ENCODE measurements around the gene PGM5.
"Not testable (repeated sequence)": the region's sequence is repeated elsewhere in the genome, so short reads cannot be mapped to it uniquely, and the experiment has no call there.

Gene PGM5

GRCh38 chr9:68343242-68343641, 13.2 kb upstream of the PGM5 start:
- not testable (repeated sequence) for H3K4me1 ChIP-seq, H3K27ac ChIP-seq, H4K20me1 ChIP-seq, H3K9ac ChIP-seq, H3K4me3 ChIP-seq, H3K27me3 ChIP-seq, H3K36me3 ChIP-seq, H3K9me3 ChIP-seq, H3K4me2 ChIP-seq

GRCh38 chr9:68343992-68344391, 12.4 kb upstream of the PGM5 start:
- H3K27ac ChIP-seq, H3K4me2 ChIP-seq, H3K27me3 ChIP-seq, H3K36me3 ChIP-seq, H3K4me1 ChIP-seq, H3K9me3 ChIP-seq, H4K20me1 ChIP-seq, H3K4me3 ChIP-seq, H3K9ac ChIP-seq: not testable (repeated sequence)

DNA sequence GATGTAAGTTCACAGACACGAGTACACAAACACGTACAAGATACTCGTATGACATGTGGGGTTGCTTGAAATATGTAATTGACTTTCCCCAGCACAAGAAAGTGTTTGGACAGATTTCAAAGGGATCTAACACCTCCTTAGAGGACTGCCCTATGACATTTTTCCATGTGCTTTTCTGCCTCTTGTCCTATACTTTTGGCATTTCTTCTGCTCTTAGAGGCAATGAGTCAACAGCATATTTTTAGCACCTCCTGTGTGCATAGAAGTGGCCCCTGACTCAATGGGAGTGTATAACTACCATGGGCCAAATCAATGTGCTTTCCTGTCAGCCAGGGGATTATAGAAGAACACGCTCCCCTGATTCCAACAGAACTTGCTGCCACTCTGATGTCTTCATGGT, 4.7 kb upstream of the PGM5 start:
- H3K9ac ChIP-seq, H3K4me3 ChIP-seq, H3K9me3 ChIP-seq, H4K20me1 ChIP-seq, H3K4me1 ChIP-seq, H3K4me2 ChIP-seq, H3K36me3 ChIP-seq, H3K27ac ChIP-seq: not testable (repeated sequence)
- peaks cover 15% of the 10 kb centered on the region for H3K27me3 ChIP-seq

DNA sequence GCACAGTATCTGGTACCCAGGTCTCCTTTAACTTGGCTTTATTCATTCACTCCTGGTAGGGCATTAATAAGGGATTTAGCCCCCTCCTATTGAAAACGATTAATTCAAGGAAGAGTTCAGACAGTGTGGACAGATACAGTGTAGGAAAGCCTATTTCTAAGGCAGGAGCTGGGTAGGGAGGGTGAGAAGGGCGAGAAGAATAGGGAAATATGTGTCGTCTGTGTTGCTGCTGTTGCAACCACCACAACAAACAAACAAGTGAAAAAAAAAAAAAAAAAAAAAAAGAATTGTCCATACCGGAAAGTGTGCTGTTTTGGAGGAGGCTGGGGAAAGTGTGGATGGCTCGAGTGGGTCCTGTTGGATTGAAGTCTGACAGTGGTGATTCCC, 425 bp upstream of the PGM5 start:
- H3K4me2 ChIP-seq, H3K9ac ChIP-seq, H3K27ac ChIP-seq, H3K4me3 ChIP-seq, H3K36me3 ChIP-seq, H3K4me1 ChIP-seq, H3K9me3 ChIP-seq, H4K20me1 ChIP-seq: not testable (repeated sequence)
- peaks cover 29% of the 10 kb centered on the region for H3K27me3 ChIP-seq

DNA sequence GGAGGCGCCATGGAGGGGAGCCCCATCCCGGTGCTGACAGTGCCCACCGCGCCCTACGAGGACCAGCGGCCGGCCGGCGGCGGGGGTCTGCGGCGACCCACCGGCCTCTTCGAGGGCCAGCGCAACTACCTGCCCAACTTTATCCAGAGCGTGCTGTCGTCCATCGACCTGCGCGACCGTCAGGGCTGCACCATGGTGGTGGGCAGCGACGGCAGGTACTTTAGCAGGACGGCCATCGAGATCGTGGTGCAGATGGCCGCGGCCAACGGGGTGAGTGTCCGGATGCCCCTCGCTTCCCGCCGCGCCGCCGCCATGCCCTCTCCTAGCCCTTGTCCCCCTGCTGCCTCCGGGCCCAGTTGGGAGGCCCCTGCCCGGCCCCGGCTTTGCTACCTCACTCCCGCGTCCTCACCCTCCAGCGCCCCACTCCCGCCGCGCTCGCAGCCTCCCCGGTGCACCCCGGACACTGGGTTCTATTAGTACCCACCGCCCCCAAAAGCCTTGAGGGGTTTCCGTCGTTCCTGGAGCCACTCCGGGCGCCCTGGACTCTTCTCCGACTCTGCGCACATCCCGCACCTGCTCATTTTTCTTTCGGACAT, 806 bp downstream of the PGM5 start:
- H3K9ac ChIP-seq, H3K36me3 ChIP-seq, H3K4me1 ChIP-seq, H3K9me3 ChIP-seq, H3K27ac ChIP-seq, H4K20me1 ChIP-seq: not testable (repeated sequence)
- Histone ChIP-seq H3K4me2 (peak overlapping the region; percentile 53), H3K4me3 (peak overlapping the region; percentile 60), H3K27me3 (peaks cover 29% of the 10 kb centered on the region)

- H3K9me3 ChIP-seq, H3K27me3 ChIP-seq, H3K27ac ChIP-seq, H4K20me1 ChIP-seq, H3K9ac ChIP-seq, H3K4me3 ChIP-seq, H3K36me3 ChIP-seq, H3K4me1 ChIP-seq: not testable (repeated sequence)
- peak overlapping the region; percentile 49; the same call in 1 of the 2 replicates for H3K4me2 ChIP-seq
These were observed 10.6 kb downstream of the PGM5 start for GRCh38 chr9:68366933-68367547.

DNA sequence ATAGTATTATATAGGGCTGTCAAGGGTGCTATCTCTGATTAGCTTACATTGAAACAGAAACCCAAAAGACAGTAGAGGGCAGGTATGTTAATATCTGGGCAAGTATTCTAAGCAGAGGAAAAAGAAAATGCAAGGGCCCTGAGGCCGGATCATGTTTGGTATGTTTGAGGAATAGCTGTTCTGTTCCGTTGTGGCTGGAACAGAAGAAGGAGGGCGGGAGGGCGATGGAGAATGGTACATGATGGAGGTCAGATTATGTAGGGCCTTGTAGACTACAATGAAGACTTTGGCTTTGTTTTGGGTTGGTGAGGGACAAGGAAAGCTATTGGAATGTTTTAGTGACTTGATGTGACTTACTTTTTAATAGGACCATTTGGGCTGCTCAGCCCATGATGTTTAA, 19.4 kb downstream of the PGM5 start:
- H3K9me3 ChIP-seq, H3K27ac ChIP-seq, H3K27me3 ChIP-seq, H3K36me3 ChIP-seq, H3K4me2 ChIP-seq, H3K4me3 ChIP-seq, H4K20me1 ChIP-seq, H3K4me1 ChIP-seq, H3K9ac ChIP-seq: not testable (repeated sequence)

GRCh38 chr9:68377723-68378122, 21.3 kb downstream of the PGM5 start:
- not testable (repeated sequence) for H3K9me3 ChIP-seq

DNA sequence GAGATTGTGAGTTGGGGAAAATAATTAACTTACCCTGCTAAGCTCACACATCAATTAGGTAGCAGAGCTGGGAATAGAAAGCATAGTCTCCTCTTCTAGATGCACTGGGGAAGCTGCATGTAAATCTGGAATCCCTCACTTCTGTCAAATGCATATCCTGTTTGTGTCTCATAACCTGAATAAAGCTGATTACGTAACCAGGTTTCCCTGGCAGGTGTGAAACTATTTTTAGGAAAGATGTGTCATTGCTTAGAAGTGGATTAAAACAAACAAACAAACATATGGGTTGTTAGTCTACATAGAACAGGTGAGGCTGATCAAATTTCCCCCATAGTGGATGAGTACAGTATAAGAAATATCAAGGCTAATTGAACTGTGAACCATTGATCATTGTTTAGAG, 27.5 kb downstream of the PGM5 start:
- H3K9ac ChIP-seq, H4K20me1 ChIP-seq, H3K27ac ChIP-seq, H3K4me3 ChIP-seq, H3K4me1 ChIP-seq, H3K9me3 ChIP-seq, H3K27me3 ChIP-seq, H3K4me2 ChIP-seq, H3K36me3 ChIP-seq: not testable (repeated sequence)

More at GRCh38 chr9:68377723-68378122, 21.3 kb downstream of the PGM5 start:
- not testable (repeated sequence) for H3K4me3 ChIP-seq, H3K9ac ChIP-seq, H3K27ac ChIP-seq, H3K27me3 ChIP-seq, H3K4me1 ChIP-seq, H3K36me3 ChIP-seq, H4K20me1 ChIP-seq, H3K4me2 ChIP-seq

GRCh38 chr9:68389558-68389957, 33.1 kb downstream of the PGM5 start:
- not testable (repeated sequence) for H3K4me1 ChIP-seq, H3K4me2 ChIP-seq, H3K9me3 ChIP-seq, H3K27ac ChIP-seq, H3K4me3 ChIP-seq, H3K9ac ChIP-seq, H3K36me3 ChIP-seq, H3K27me3 ChIP-seq, H4K20me1 ChIP-seq

- H4K20me1 ChIP-seq, H3K4me3 ChIP-seq, H3K9ac ChIP-seq, H3K4me2 ChIP-seq, H3K36me3 ChIP-seq, H3K27me3 ChIP-seq, H3K4me1 ChIP-seq, H3K27ac ChIP-seq, H3K9me3 ChIP-seq: not testable (repeated sequence)
These were observed 34.3 kb downstream of the PGM5 start for GRCh38 chr9:68390737-68391136.

DNA sequence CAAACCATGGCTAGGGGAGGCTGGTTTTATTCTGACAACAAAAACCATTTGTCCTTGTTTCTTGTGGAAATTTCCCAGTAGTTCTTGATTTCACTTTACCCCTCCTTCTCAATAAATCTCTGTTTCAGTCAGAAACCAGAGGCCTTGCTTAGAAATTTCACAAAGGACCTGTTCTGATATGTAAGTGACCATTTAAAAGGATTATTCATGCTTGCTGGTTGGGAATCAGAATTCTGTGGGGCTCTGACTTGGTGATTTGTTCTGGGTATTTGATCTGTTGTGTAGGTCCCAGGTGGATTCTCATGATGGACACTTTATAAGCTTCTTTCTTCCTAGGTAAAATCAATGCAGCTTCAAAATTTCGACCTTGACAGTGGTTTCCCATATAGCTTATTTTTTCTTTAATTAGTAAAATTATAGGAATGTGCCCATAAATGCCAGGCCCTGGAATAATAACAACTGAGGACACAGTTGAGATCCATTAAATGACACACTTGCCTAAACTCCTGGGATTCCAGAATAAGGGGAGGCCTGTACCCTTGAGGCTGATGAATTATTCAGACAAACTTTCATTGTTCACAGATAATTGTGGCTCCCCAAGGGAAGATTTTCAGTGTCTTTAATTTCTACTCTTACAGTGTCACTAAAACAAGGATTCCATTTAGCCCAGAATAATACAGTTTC, 40.1 kb downstream of the PGM5 start:
- H3K27me3 ChIP-seq, H3K4me1 ChIP-seq, H3K9me3 ChIP-seq, H3K9ac ChIP-seq, H3K27ac ChIP-seq, H3K36me3 ChIP-seq, H3K4me2 ChIP-seq, H4K20me1 ChIP-seq, H3K4me3 ChIP-seq: not testable (repeated sequence)

GRCh38 chr9:68397095-68397423, 40.6 kb downstream of the PGM5 start:
- not testable (repeated sequence) for H4K20me1 ChIP-seq, H3K27me3 ChIP-seq, H3K36me3 ChIP-seq, H3K4me1 ChIP-seq, H3K4me3 ChIP-seq, H3K4me2 ChIP-seq, H3K9ac ChIP-seq, H3K9me3 ChIP-seq, H3K27ac ChIP-seq

- not testable (repeated sequence) for H3K4me2 ChIP-seq, H3K9me3 ChIP-seq, H3K4me3 ChIP-seq, H3K4me1 ChIP-seq, H4K20me1 ChIP-seq, H3K36me3 ChIP-seq, H3K9ac ChIP-seq, H3K27me3 ChIP-seq, H3K27ac ChIP-seq
These were observed 41.4 kb downstream of the PGM5 start for GRCh38 chr9:68397796-68398195.

DNA sequence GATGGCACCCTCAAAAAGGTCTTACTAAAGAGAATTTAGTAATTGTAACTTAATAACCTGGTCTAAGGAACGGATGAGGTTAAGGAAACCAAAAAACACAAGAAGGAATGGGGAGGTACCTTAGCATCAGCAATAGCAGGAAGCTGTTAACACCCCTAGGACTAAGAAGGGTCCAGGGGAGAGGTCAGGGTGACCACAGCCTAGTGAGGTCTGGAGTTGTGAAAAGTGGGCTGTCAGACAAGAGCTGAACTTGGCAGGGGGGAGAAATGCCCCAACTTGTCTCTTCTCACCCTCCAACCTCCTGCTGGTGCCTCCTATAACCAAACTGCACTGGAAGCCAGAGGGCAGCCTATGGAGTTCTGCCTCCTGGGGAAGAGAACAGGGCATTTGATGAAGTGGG, 41.9 kb downstream of the PGM5 start:
- not testable (repeated sequence) for H3K27me3 ChIP-seq, H3K36me3 ChIP-seq, H3K27ac ChIP-seq, H3K9me3 ChIP-seq, H4K20me1 ChIP-seq, H3K4me1 ChIP-seq, H3K9ac ChIP-seq, H3K4me2 ChIP-seq, H3K4me3 ChIP-seq

Measured in BLaER1 (cell line).